ENCODE results near the gene KRTAP12-3.
"Not testable (repeated sequence)": the region's sequence is repeated elsewhere in the genome, so short reads cannot be mapped to it uniquely, and the experiment has no call there.

Gene KRTAP12-3

DNA sequence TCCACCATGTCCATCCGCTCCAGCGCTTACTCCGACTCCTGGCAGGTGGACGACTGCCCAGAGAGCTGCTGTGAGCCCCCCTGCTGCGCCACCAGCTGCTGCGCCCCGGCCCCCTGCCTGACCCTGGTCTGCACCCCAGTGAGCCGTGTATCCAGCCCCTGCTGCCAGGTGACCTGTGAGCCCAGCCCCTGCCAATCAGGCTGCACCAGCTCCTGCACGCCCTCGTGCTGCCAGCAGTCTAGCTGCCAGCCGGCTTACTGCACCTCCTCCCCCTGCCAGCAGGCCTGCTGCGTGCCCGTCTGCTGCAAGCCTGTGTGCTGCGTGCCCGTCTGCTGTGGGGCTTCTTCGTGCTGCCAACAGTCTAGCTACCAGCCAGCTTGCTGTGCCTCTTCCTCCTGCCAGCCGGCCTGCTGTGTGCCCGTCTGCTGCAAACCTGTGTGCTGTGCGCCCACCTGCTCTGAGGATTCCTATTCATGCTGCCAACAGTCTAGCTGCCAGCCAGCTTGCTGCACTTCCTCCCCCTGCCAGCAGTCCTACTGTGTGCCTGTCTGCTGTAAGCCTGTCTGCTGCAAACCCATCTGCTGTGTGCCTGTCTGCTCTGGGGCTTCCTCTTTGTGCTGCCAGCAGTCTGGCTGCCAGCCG lies 30.4 kb upstream of the KRTAP12-3 start:
- not testable (repeated sequence) for DNase-seq (ENCODE audit: low read depth)

DNA sequence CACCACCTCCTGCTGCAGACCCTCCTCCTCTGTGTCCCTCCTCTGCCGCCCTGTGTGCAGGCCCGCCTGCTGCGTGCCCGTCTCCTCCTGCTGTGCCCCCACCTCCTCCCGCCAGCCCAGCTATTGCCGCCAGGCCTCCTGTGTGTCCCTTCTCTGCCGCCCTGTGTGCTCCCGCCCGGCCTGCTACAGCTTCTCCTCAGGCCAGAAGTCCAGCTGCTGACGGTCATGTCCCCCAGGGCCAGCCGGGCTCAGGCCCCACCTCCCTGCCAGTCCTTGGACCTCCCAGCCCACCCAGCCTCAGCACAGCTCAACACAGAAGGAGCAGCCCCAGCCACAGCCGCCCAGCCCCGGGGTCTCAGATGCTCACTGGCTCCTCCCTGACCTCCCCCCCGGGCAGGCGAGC lies 29.9 kb upstream of the KRTAP12-3 start:
- not testable (repeated sequence) for DNase-seq (ENCODE audit: low read depth)

DNA sequence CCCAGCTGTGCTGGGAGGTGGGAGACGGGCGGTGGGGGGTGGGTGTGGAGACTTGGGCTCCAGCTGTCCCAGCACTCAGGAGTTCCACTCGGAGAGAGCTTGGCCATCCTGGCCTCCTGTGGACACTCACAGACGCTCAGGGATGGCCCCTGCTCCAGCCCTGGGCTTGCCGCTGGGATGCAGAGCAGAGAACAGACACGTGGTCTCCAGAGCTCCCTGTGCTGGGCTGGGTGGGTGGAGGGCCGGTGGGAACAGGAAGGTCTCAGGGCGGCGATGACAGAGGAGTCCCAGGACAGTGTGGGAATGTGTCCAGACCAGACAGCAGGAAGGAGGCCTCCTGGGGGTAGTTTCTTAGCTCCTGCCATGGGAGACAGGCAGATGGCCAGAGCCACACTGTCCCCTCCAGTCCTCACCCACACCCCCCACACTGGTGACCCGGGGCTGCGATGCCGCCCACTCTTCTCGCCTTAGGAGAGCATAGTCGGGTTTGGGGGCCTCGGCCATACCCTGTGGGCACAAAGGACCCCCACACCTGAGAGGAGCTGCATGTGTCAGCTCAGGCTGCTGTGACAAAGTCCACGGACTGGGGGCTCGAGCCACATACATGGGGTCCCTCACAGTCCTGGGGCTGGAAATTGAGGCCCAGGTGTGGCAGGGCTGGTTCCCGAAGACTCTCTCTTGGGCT lies 28.9 kb upstream of the KRTAP12-3 start:
- no peak for DNase-seq (ENCODE audit: low read depth)

DNA sequence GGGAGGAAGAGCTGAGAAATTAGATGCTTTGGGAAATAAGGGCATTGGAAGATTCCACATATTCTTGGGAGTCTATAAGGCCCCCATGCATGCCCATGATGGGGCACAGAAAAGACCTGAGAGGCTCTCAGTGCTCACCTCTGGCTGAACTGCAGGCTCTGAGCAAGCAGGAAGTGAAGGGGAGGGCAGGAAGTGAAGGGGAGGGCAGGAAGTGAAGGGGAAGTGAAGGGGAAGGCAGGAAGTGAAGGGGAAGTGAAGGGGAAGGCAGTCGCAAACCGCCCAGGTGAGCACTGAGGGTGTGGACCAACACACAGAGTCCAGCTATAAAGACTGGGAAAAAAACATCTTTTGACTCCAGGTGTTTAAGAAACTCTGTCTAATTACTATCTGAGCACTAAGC lies 27.3 kb upstream of the KRTAP12-3 start:
- no peak for DNase-seq (ENCODE audit: low read depth)

DNA sequence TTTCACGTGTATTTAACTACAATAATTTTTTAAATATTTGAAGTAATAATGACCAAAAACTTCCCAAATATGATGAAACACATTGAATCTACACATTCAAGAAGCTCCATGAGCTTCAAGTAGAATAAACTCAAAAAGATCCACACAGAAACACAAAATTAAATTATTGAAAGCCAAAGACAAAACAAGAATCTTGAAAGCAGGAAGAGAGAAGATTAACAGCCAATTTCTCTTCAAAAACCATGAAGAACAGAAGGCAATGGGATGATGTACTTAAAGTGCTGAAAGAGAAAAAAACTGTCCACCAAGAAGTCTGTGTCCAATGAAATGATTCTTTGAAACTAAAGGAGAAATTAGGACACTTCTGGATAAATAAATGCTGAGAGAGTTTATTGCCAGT lies 25.7 kb upstream of the KRTAP12-3 start:
- DNase-seq (ENCODE audit: low read depth) = no peak

DNA sequence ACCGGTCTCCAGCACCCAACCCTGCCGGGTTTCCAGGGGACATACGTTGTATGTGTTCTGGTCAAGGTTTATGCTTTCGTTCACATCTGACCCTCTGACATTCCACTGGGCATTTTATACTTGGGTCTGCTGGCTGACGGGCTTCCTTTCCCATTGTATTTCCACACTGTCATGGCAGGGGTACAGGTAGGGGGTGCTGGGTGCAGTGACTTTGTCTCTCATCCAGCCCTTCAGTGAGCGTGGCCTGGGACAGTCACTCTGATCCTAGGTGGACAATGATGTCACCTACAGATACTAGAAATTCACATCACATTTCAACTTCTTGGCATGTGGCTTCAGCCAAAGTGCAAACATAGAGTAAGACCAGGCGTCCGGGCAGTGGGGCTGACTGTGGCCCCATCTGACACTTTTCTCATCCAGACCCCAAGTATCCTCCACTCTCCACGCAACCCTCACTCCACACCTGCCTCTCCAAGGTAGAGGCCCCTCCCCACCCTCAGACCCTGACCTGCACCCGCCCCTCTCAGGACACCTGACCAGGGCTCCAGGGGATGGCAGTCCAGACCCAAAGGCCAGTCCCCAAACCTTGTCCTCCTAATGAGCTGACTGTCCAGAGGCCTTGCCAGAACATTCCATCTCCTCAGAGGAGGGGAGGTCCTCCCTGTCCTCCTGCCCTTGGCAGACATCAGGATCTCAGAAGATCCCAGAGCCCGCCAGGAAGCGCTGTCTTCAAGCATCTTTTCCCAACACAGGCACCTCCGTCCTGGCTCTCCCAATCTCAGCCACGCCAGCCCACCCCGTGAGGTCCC lies 21.3 kb upstream of the KRTAP12-3 start:
- DNase-seq (ENCODE audit: low read depth) = no peak

DNA sequence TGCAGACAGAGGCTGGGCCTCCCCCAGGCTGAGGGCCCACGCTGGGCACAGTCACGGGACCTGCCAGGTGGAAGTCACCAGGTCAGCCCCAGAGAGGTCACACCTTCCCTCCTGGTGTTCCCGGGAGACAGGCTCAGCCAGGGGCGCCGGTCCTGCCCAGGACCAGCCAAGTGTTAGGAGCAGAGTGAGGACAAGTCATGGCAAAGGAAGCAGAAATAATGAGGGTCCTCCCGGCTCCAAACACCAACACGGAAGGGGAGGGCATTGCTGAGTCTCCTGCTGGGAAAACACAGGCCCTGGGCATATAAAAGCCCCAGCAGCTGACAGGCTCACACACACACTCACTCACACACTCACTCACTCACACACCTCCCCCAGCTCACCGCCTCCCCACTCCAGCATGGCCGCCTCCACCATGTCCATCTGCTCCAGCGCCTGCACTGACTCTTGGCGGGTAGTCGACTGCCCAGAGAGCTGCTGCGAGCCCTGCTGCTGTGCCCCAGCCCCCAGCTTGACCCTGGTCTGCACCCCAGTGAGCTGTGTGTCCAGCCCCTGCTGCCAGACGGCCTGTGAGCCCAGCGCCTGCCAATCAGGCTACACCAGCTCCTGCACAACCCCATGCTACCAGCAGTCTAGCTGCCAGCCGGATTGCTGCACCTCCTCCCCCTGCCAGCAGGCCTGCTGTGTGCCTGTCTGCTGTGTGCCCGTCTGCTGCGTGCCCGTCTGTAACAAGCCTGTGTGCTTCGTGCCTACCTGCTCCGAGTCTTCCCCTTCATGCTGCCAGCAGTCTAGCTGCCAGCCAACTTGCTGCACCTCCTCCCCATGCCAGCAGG lies 20.5 kb upstream of the KRTAP12-3 start, which contains the start of gene KRTAP10-10:
KRTAP10-10 (plus strand) TSS at position 339 of the 833 bp plus-strand sequence; CDS start at position 401, 62 bp downstream.
- DNase-seq (ENCODE audit: low read depth) = no peak

DNA sequence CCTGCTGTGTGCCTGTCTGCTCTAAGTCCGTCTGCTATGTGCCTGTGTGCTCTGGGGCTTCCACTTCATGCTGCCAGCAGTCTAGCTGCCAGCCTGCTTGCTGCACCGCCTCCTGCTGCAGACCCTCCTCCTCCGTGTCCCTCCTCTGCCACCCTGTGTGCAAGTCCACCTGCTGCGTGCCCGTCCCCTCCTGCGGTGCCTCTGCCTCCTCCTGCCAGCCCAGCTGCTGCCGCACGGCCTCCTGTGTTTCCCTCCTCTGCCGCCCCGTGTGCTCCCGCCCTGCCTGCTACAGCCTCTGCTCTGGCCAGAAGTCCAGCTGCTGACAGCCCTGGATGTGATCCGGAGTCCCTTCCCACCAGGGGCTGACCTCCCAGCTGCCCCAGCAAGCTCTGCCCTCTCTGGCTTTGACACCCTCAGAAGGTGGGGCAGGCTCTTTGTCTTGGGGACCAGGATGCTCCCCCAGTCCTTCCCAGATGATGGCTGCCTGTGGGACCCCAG lies 19.8 kb upstream of the KRTAP12-3 start:
- DNase-seq (ENCODE audit: low read depth) = not testable (repeated sequence)

DNA sequence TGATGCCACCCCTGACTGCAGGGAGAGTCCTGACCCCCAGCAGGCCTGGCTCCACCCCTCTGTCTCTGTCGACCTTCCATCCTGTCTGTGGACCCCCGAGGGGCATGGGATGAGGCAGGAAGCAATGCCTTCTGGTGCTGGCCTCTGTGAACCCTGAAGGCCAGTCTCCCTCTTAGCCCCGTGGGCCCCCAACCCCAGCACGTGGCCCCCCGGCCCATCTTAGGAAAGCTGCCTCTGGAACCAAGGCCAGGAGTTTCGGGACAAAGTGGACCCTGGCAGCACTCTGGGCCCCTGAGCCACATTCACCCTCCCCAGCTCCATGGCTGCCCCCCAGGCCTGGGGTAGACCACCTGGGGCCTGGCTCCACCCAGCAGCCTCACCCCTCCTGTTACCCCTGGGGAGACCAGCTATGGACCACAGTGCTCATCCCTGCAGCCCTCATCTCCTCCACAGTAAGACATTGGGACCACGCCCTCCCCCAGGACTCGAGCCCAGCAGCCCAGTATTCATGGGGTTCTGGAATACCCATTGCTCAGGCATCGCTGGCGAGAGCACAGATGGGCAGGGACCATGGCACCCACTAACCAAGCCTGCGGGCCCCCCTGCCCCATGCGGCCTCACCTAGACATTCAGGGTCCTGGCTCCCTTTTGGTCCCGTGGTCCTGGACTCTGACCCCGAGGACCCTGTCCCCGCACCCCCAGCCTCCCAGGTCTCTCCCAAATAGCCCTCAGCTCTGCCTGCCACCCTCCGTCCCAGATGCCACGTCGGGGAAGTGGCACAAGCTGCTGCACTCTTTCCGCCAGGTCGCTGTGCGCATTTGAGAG lies 19.0 kb upstream of the KRTAP12-3 start:
- not testable (repeated sequence) for DNase-seq (ENCODE audit: low read depth)

DNA sequence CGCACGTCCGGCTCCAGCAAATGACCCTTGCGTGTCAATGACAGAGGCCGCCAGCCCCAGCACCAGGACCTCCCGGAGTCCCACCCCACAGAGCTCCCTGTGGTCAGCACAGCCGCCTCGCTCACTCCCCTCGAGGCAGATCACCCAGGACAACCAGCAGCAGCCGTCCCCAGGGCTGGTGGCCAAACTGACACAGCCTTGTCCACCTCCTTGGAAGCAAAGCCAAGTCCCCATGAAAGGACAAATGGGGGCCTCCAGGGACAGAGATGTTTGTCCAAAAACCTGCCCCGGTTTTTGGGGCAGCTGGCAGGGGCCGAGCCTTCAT lies 18.4 kb upstream of the KRTAP12-3 start:
- DNase-seq (ENCODE audit: low read depth) = no peak

DNA sequence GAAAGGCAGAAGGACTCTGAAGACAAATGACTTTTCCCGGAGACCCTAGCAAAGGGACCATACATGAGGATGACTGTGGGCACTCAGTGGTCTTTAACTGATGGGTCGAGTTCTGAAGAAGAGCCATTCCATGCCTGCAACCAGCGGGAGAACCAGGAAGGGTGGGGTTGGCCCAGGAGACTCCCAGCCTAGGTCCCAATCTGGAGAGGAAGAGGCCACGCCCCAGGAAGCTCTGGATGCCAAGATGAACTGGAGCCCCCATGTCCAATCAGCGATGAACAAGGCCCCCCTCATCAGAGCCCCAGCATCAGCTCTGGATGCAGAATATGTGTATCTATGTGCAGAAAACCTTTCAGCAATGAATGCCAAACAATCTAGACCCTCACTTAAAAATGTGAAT lies 17.0 kb upstream of the KRTAP12-3 start:
- DNase-seq (ENCODE audit: low read depth) = no peak

DNA sequence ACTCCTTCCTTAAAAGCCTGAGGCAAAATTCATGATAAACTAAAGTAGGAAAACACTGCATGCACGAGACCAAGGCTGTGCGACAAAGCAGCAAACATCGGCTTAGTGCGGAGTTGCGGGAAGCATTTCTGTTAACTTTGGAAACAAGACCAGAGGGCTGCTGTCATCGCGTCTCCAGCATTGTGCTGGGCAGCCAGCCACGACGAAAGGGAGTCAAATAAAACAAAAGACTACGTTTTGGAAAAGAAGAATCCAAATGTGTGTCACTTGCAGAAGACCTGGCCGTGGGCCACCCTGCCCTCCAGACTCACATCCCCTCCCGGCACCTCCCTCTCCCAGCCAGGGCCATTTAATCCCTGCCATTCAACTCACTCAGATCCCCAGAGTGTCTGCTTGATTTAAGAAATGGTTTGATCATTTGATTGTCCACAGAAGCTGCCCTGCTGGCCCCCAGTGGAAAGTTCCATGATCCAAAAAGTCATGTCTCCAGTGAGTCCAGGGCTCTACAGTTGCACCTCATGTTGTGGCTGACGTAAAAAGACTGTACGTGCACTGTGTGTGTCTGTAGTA lies 13.9 kb upstream of the KRTAP12-3 start:
- no peak for DNase-seq (ENCODE audit: low read depth)

DNA sequence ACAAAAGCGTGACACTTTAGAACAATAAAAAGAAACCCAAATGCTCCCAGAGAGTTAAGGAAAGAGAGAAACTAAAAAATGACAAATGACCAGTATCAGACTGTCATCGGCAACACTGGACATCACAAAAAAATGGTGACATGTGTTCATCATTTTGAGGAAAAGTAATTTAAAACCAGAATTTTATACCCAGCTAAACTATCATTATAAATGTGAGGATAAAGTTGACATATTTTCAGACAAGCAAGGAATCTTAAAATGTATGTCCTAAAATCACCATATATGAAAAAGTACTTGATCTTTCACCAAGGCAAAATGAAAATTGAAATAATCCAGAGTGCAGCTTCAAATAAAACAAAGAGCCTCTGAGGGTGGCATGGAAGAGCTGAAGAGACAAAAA lies 12.9 kb upstream of the KRTAP12-3 start:
- no peak for DNase-seq (ENCODE audit: low read depth)

DNA sequence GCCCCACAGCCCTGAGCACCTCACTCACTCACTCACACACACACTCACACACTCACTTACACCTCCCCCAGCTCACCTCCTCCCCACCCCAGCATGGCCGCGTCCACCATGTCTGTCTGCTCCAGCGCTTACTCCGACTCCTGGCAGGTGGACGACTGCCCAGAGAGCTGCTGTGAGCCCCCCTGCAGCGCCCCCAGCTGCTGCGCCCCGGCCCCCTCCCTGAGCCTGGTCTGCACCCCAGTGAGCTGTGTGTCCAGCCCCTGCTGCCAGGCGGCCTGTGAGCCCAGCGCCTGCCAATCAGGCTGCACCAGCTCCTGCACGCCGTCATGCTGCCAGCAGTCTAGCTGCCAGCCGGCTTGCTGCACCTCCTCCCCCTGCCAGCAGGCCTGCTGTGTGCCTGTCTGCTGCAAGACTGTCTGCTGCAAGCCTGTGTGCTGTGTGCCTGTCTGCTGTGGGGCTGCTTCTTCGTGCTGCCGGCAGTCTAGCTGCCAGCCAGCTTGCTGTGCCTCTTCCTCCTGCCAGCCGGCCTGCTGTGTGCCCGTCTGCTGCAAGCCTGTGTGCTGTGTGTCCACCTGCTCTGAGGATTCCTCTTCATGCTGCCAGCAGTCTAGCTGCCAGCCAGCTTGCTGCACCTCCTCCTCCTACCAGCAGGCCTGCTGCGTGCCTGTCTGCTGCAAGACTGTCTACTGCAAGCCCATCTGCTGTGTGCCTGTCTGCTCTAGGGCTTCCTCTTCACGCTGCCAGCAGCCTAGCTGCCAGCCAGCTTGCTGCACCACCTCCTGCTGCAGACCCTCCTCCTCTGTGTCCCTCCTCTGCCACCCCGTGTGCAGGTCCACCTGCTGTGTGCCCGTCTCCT lies 11.1 kb upstream of the KRTAP12-3 start, which contains the start of gene KRTAP10-11:
KRTAP10-11 (plus strand) TSS at position 49 of the 856 bp plus-strand sequence; CDS start at position 94, 45 bp downstream.
- not testable (repeated sequence) for DNase-seq (ENCODE audit: low read depth)

DNA sequence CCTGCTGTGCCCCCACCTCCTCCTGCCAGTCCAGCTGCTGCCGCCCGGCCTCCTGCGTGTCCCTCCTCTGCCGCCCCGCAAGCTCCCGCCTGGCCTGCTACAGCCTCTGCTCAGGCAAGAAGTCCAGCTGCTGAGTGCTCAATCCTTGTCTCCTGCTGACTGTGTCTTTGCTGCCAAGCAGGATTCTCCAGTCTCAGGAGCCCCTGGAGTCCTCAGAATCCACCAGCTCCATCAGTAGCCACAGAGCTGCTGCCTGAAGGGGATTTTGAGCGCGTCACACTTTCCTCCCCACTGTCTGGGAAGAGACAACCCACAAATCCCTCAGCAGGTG lies 10.5 kb upstream of the KRTAP12-3 start:
- DNase-seq (ENCODE audit: low read depth) = no peak

DNA sequence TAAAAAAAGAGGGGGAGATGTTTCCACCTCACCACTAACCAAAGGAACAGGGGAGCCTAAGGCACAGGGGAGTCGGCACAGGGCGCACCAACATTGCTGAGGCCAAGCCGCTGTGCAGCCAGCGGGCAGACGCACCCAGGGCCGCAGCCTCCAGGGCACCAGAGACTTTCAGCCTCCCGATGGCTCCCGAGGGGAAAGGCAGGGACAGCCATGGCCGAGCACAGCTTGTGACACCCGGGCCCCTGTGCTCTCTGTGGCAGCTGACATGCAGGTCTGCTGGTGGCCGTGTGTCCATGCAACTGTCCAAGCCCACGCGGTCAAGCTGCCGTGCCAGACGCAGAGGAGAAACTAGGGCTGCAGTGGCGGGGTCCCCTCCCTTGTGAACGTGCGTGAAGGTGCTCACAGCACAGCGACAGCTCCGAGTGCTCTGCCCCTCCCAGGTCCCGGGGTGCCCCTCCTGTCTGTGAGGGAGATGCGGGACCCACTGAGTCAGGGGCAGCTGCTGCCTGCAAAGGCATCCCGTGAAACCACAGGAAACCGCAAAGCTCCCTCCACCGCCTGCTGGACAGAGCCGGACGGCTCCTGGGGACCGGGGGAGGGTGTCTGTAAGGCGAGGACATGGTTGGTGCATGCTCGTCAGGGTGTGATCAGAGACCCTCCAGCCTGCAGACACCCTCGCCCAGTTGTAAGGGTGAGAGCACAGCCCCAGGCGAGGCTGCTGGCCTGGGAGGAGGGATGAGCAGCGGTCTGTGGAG lies 9.0 kb upstream of the KRTAP12-3 start:
- no peak for DNase-seq (ENCODE audit: low read depth)

DNA sequence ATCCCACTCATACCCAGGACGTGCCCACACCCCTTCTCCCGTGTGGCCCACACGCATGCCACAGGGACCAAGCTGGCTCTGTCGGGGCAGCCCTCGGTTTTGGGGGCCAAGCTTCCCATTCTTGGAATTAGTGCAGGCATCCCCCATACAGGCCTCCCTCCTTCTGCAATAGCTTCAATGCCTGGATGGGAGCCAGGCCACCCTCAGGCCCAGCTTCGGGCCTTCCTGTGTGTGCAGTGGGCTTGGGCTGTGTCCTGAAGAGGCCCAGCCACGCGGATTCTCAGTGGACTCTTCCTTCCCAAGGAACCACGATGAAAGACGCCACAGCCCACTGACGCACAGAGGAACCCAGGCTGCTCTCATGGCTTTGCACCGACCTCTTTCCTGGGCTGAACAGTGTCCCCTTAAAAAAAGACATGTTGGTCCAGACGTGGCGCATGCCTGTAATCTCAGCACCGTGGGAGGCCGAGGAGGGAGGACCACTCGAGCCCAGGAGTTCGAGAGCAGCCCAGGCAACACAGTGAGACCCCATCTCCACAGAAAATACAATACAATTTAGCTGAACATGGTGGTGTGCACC lies 8.1 kb upstream of the KRTAP12-3 start:
- no peak for DNase-seq (ENCODE audit: low read depth)

DNA sequence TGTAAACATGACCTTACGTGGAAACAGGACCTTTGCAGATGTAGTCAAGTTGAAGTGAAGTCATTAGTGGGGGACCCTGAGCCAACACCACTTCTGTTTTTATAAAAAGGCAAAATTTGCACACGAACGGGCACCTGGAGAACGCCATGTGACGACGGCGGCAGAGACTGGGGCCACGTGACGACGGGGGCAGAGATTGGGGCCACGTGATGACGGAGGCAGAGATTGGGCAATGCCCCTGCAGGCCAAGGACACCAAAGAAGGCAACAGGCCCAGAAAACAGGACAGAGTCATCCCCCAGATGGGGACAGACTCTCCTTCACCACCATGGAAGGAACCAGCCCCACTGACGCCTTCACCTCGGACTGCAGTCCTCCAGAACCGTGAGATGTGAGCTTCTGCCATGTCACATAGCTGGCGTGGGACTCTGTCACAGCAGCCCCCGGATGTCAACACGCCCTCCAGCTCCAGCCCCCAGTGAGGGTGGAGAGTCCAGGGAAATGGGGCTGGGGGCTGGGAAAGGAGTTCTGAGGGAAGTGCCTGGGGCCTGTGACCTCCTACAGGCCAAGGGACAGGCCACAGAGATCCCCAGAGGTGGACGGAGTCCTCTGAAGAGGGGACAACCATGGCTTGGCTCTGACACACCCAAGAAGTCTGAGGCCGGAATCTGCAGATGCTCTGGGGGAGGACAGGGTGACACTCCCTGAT lies 7.3 kb upstream of the KRTAP12-3 start:
- no peak for DNase-seq (ENCODE audit: low read depth)
